K562 (cell line): ENCODE results near the gene CMTM1. TPM values are rescaled to one million over a fixed set of nuclear protein-coding genes. Genes with fewer than 3 reads are reported as not detected.

Experiments
- ATAC-seq: fragments of 200-7000 bp; cut with Tn5 transposase; 3 replicates; pipeline ENCODE4 v1.9.1; 2020; ENCODE audit warnings: moderate library complexity
- BruUV-seq: library from RNA; stranded (reverse); fragments of 400-500 nt; replicated peaks from 2 replicates; lab custom pipeline; 2021; lab: Mats Ljungman, UMichigan
- CTCF ChIA-PET: fragments of 300-600 bp; formaldehyde crosslinking; extraction: SDS; loops from one replicate; lab custom pipeline; 2021; ENCODE audit warnings: low intra/inter-chr PET ratio; lab: Yijun Ruan, JAX
- POLR2A ChIA-PET: fragments of 300-600, 350-650 bp; sonication (Branson Sonifier 250); formaldehyde crosslinking; extraction: SDS; loops from one replicate; lab custom pipeline; 2021; ENCODE audit warnings: antibody characterized with exemption, inconsistent platforms; lab: Yijun Ruan, JAX
- DNase-seq, 4 experiments: peaks; one replicate each; pipeline versions ENCODE4 v3.0.0 to v3.0.0-alpha.2; 2011 to 2018; ENCODE audit warnings: low spot score in 3 of 4, mixed read lengths in 3 of 4; ENCODE audit errors: extremely low read depth in 1 of 4
- FAIRE-seq: peaks from 2 replicates; lab custom pipeline; 2011; peaks lifted over from hg19 to GRCh38; lab: Jason Lieb, UNC
- H2AFZ ChIP-seq: 2 replicates; pipeline ENCODE4 v1.6.0; 2011; ENCODE audit warnings: low read depth, low read length, control low read depth, inconsistent platforms
- H3K27ac ChIP-seq: fragments of 200-600 bp; 3 replicates; pipeline ENCODE4 v1.8.0; 2011; ENCODE audit warnings: low read depth, mild to moderate bottlenecking, control low read depth, inconsistent platforms, low read length, moderate library complexity, mixed read lengths; ENCODE audit errors: extremely low read depth
- H3K27me3 ChIP-seq, 2 experiments: fragments of 300-600 bp in 1 of 2; 2 replicates in 1 of 2; 3 replicates in 1 of 2; pipeline versions ENCODE4 v1.6.0 to v1.8.0; 2011; ENCODE audit warnings: inconsistent platforms in 2 of 2, low read length in 2 of 2, mild to moderate bottlenecking in 1 of 2, mixed read lengths in 1 of 2, moderate library complexity in 1 of 2; ENCODE audit not compliant: control insufficient read depth in 2 of 2, insufficient read depth in 2 of 2
- H3K36me3 ChIP-seq: fragments of 300-600 bp; 3 replicates; pipeline ENCODE4 v1.8.0; 2011; ENCODE audit warnings: mild to moderate bottlenecking, low read length, inconsistent platforms; ENCODE audit not compliant: control insufficient read depth, insufficient read depth
- H3K4me1 ChIP-seq, 2 experiments: fragments of 200-600 bp in 1 of 2; replicated peaks in 1 of 2; 2 replicates in 1 of 2; 3 replicates in 1 of 2; pipeline versions ENCODE4 v1.5.1 to v1.8.0; 2011; ENCODE audit warnings: inconsistent platforms in 2 of 2, low read length in 2 of 2, mild to moderate bottlenecking in 1 of 2, mixed read lengths in 1 of 2, moderate library complexity in 1 of 2; ENCODE audit not compliant: control insufficient read depth in 2 of 2, insufficient read depth in 2 of 2
- H3K4me2 ChIP-seq: 2 replicates; pipeline ENCODE4 v1.6.1; 2011; ENCODE audit warnings: low read length, control low read depth, inconsistent platforms, mixed read lengths; ENCODE audit not compliant: insufficient read depth
- H3K4me3 ChIP-seq: fragments of 200-600 bp; sonication (generic), shearing (Covaris generic); 2 replicates; pipeline ENCODE4 v1.5.1; 2016; ENCODE audit warnings: control low read depth, inconsistent platforms
- H3K79me2 ChIP-seq: fragments of 200-600 bp; 3 replicates; pipeline ENCODE4 v1.8.0; 2011; ENCODE audit warnings: low read length, inconsistent platforms; ENCODE audit not compliant: control insufficient read depth, insufficient read depth
- H3K9ac ChIP-seq, 2 experiments: 2 replicates each; pipeline versions ENCODE4 v1.6.0 to v1.6.1; 2011; ENCODE audit warnings: low read depth in 2 of 2, low read length in 2 of 2, control low read depth in 1 of 2, inconsistent platforms in 1 of 2, mild to moderate bottlenecking in 1 of 2, mixed read lengths in 1 of 2; ENCODE audit not compliant: insufficient read depth in 1 of 2
- H3K9me1 ChIP-seq: one replicate; pipeline ENCODE4 v1.6.0; 2011; ENCODE audit warnings: inconsistent platforms, mild to moderate bottlenecking, low read length, moderate library complexity; ENCODE audit not compliant: control insufficient read depth, insufficient read depth
- H3K9me3 ChIP-seq: replicated peaks from 2 replicates; pipeline ENCODE4 v1.5.1; 2011; ENCODE audit warnings: low read depth, low read length, inconsistent platforms; ENCODE audit not compliant: control insufficient read depth, insufficient read depth
- H4K20me1 ChIP-seq: replicated peaks from 2 replicates; pipeline ENCODE4 v1.6.1; 2011; ENCODE audit warnings: low read length, inconsistent platforms, mixed read lengths; ENCODE audit not compliant: control insufficient read depth, insufficient read depth
- CBX2 ChIP-seq: fragments of 200-600 bp; sonication (generic); IDR thresholded peaks from one replicate; pipeline ENCODE4 v1.6.1; 2012; ENCODE audit warnings: mild to moderate bottlenecking, low read length, inconsistent platforms; ENCODE audit not compliant: insufficient read depth, poor library complexity, severe bottlenecking
- CEBPB ChIP-seq: fragments of 450-650 bp; IDR thresholded peaks from 2 replicates; pipeline ENCODE4 v1.6.1; 2016; ENCODE audit warnings: missing genetic modification characterization, missing compliant biosample characterization
- GABPA ChIP-seq: fragments of 200-800 bp; sonication (Bioruptor generic); conservative IDR thresholded peaks from 2 replicates; pipeline ENCODE4 v1.6.1; 2016; ENCODE audit warnings: low read depth, missing genetic modification characterization, missing compliant biosample characterization
- HNRNPLL ChIP-seq: fragments of 200-400 bp; formaldehyde crosslinking; IDR thresholded peaks from 2 replicates; pipeline ENCODE4 v1.6.1; 2017; ENCODE audit warnings: low read length, low read depth, mild to moderate bottlenecking; ENCODE audit not compliant: poor library complexity, severe bottlenecking
- MAZ ChIP-seq, 2 experiments: fragments of 450-650 bp in 1 of 2; sonication (generic) in 1 of 2; formaldehyde crosslinking; IDR thresholded peaks in 1 of 2; conservative IDR thresholded peaks in 1 of 2; 2 replicates each; pipeline versions ENCODE4 v1.4.0 to v1.5.0; 2020; ENCODE audit warnings: mild to moderate bottlenecking in 1 of 2, missing genetic modification reagents in 1 of 2
- MYNN ChIP-seq, 2 experiments: sonication (generic); formaldehyde crosslinking in 1 of 2; IDR thresholded peaks; 2 replicates each; pipeline versions ENCODE4 v1.5.0 to v1.6.1; 2016 to 2020; ENCODE audit warnings: antibody characterized with exemption in 1 of 2, missing genetic modification reagents in 1 of 2
- SIN3A ChIP-seq, 2 experiments: fragments of 150-350 bp in 1 of 2; IDR thresholded peaks; 2 replicates each; pipeline ENCODE4 v1.6.1; 2011 to 2016; ENCODE audit warnings: borderline replicate concordance in 2 of 2, low read depth in 2 of 2, low read length in 2 of 2, mild to moderate bottlenecking in 2 of 2, moderate library complexity in 2 of 2; ENCODE audit not compliant: control insufficient read depth in 1 of 2
- SREBF1 ChIP-seq: fragments of 150-350 bp; IDR thresholded peaks from 2 replicates; pipeline ENCODE4 v1.6.1; 2014; ENCODE audit warnings: antibody characterized with exemption, low read depth, low read length, borderline replicate concordance
- SUPT5H ChIP-seq: fragments of 450-650 bp; IDR thresholded peaks from 2 replicates; pipeline ENCODE4 v1.6.1; 2016
- TCF3 ChIP-seq: sonication (generic); formaldehyde crosslinking; IDR thresholded peaks from 2 replicates; pipeline ENCODE4 v1.4.0; 2020; ENCODE audit warnings: mild to moderate bottlenecking, missing genetic modification reagents
- TOE1 ChIP-seq, 2 experiments: fragments of 450-650 bp in 1 of 2; sonication (generic) in 1 of 2; formaldehyde crosslinking in 1 of 2; IDR thresholded peaks; 2 replicates each; pipeline versions ENCODE4 v1.7.1 to v1.8.0; 2016 to 2022; ENCODE audit warnings: borderline replicate concordance in 2 of 2, mild to moderate bottlenecking in 2 of 2, antibody characterized with exemption in 1 of 2, inconsistent platforms in 1 of 2, low read depth in 1 of 2, missing genetic modification reagents in 1 of 2, moderate library complexity in 1 of 2
- YY1 ChIP-seq, 3 experiments: IDR thresholded peaks; 2 replicates each; pipeline ENCODE4 v1.6.1; 2011; ENCODE audit warnings: low read length in 2 of 3, mild to moderate bottlenecking in 2 of 3, moderate library complexity in 2 of 3, borderline replicate concordance in 1 of 3, control low read depth in 1 of 3, low read depth in 1 of 3; ENCODE audit not compliant: insufficient read depth in 3 of 3, insufficient replicate concordance in 2 of 3, control insufficient read depth in 1 of 3, insufficient read length in 1 of 3; ENCODE audit errors: extremely low read depth in 1 of 3
- ZNF644 ChIP-seq: fragments of 200-800 bp; sonication (Bioruptor generic); IDR thresholded peaks from 2 replicates; pipeline ENCODE4 v1.6.1; 2016; ENCODE audit warnings: low read depth, missing genetic modification characterization, missing compliant biosample characterization
- ZNF766 ChIP-seq: fragments of 200-800 bp; sonication (Bioruptor generic); conservative IDR thresholded peaks from 2 replicates; pipeline ENCODE4 v1.6.1; 2016; ENCODE audit warnings: missing genetic modification characterization, missing compliant biosample characterization
- WGBS: fragments of 100-300 bp; shearing (Covaris generic); methylation state at CpG from one replicate; pipeline ENCODE4 v1.1.6; 2016; ENCODE audit warnings: low coverage, mixed read lengths; ENCODE audit not compliant: insufficient coverage; ENCODE audit errors: missing lambda C conversion rate; 5-methylcytosine and 5-hydroxymethylcytosine counted together
- in situ Hi-C: fragments of 300-500 bp; cut with MboI; formaldehyde crosslinking; loops from 4 replicates; pipeline ENCODE4 v1.15.0; 2018; ENCODE audit warnings: inconsistent platforms, mixed read lengths
- intact Hi-C: fragments of 100-400 bp; cut with micrococcal nuclease; formaldehyde crosslinking; loops from 2 replicates; pipeline ENCODE4 v1.14.2; 2022
- polyA plus RNA-seq, 8 experiments: library from polyadenylated mRNA; depleted of rRNA in 4 of 8; stranded (reverse) in 5 of 8; unstranded in 3 of 8; fragments of >200 nt; fragmentation: Nextera tagmentation in 2 of 8; fragmentation: Illumina TruSeq in 1 of 8; extraction: Ambion mirVana in 2 of 8; extraction: Trizol in 1 of 8; gene quantifications; 2 replicates each; pipeline versions ENCODE4 v1.2.1 to v1.2.3, GENCODE V29; 2011 to 2014; ENCODE audit warnings: inconsistent platforms in 1 of 8, missing spikeins in 1 of 8
- total RNA-seq, 7 experiments: library from RNA; depleted of rRNA in 6 of 7; stranded (reverse); fragments of >200 nt in 6 of 7; fragmentation: Illumina TruSeq in 2 of 7; extraction: Trizol in 2 of 7; gene quantifications; 2 replicates each; pipeline versions ENCODE4 v1.2.1 to v1.2.3, GENCODE V29; 2011 to 2021; ENCODE audit warnings: low replicate concordance in 1 of 7
- TF ChIP-seq, protein P1 (sequence below): fragments of 450-650 bp; IDR thresholded peaks from 2 replicates; pipeline ENCODE4 v1.6.1; 2018; ENCODE audit warnings: mild to moderate bottlenecking, low read depth; ENCODE audit not compliant: partially characterized antibody

Gene CMTM1
- total and polyA plus RNA-seq, 9 of the 15 experiments (the other 6 are each of a cell fraction or from before 2014, with no cell fraction given), result 0.25 to 2.6 (median 1.1) TPM; not detected in 2

DNA sequence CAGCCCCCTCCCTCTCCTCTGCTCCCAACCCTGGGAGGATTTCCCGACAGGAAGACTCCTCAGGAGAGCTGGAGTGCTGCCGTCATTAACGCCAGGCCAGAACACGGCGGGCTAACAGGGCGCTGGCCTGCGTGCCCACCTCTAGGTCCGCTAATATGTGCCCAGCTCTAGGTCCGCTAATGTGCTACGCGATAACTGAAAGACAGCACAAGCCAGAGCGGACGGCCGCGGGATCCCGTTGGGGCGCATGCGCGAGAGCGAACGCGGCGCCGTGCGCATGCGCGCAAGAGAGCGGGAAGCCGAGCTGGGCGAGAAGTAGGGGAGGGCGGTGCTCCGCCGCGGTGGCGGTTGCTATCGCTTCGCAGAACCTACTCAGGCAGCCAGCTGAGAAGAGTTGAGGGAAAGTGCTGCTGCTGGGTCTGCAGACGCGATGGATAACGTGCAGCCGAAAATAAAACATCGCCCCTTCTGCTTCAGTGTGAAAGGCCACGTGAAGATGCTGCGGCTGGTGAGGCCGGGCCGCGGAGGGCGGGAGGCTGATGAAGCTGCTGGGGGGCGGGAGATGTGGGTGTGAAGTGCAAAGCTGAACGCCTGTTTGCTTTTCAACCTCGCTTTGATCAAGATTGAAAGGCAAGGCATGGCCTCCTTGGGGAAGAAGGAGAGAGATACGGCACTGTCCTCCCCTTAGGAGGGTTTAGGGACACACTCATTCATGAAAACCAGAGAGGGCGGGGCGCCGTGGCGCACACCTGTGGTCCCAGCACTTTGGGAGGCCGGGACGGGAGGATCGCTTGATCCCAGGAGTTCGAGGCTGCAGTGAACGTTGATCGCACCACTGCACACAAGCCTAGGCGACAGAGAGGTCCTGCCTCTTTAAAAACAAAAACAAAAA is 13.7 kb upstream of the CMTM1 start, which contains the start of gene CKLF (continued):
- peak; percentile 77 for TF ChIP-seq TOE1 (IDR thresholded peaks at IDR 0.05; ENCODE audit: borderline replicate concordance)
- 0 out of 2 replicates have a peak, but pooled peaks have one; percentile 81 for TF ChIP-seq TOE1 (CRISPR knock-in tag; IDR thresholded peaks at IDR 0.05; ENCODE audit: borderline replicate concordance, low read depth)
- TF ChIP-seq, protein P1, sequence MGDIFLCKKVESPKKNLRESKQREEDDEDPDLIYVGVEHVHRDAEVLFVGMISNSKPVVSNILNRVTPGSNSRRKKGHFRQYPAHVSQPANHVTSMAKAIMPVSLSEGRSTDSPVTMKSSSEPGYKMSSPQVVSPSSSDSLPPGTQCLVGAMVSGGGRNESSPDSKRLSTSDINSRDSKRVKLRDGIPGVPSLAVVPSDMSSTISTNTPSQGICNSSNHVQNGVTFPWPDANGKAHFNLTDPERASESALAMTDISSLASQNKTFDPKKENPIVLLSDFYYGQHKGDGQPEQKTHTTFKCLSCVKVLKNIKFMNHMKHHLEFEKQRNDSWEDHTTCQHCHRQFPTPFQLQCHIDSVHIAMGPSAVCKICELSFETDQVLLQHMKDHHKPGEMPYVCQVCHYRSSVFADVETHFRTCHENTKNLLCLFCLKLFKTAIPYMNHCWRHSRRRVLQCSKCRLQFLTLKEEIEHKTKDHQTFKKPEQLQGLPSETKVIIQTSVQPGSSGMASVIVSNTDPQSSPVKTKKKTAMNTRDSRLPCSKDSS, result no peak
- TF ChIP-seq TCF3 (CRISPR knock-in tag), result peak; percentile 40; the same call in 1 of the 2 replicates

DNA sequence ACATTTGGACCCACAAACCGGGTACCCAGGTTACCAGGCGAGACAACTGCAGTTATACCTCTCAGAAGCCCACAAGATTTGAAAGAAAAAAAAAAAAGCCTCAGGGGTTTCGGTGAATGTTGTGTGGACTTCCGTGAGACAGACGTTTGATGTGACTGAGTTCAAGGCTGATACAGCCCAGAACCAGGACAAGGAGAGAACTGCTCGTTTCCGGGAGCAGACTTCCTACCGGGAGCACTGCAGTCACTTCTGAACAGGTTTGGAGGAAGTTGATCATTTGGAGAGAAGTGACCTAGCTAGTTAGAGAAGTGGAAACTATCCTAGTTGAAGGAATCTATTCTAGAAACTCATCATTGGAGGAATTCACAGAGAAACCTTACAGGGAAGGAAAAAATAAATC is 13.0 kb upstream of the CMTM1 start:
- Histone ChIP-seq H3K4me1 (peaks cover 37 to 43% of the 10 kb centered on the region in 2 experiments), H4K20me1 (no peaks in the 10 kb centered on the region), H3K4me2 (peak overlapping the region; percentile 93), H3K9me3 (no peaks in the 10 kb centered on the region), H3K79me2 (peaks cover 37% of the 10 kb centered on the region), H3K9me1 (peaks cover 3% of the 10 kb centered on the region), H3K27me3 (no peaks in the 10 kb centered on the region), H3K9ac (peak overlapping the region; percentile 86 to 94; a peak in 3 of 4 replicates), H3K27ac (peak overlapping the region; percentile 97), H3K36me3 (peaks cover 24% of the 10 kb centered on the region; the same call in 2 of the 3 replicates), H2AFZ (peak overlapping the region; percentile 96), H3K4me3 (peak overlapping the region; percentile 48)
- in situ Hi-C loops, result no loop called here
- intact Hi-C loops, result no loop called here
- no TSS peak for BruUV-seq
- 2% methylated on average over 8 of the region's 8 CpGs for whole genome bisulfite sequencing
- ChIA-PET CTCF (no interaction called here), POLR2A (interaction anchor here (1.0 to 2.5 kb wide), 2 partner anchors 10 to 76 kb away, joined by 5 to 16 read pairs; no protein-coding TSS in a partner anchor)
- DNase-seq, result peak in 1 of 4 experiments; percentile 41
- peak; percentile 44 for FAIRE-seq
- no peak for ATAC-seq
- TF ChIP-seq SIN3A (IDR thresholded peaks at IDR 0.05; ENCODE audit: borderline replicate concordance in 2 of 2, control insufficient read depth in 1 of 2, low read depth in 2 of 2, low read length in 2 of 2), result 0 out of 4 replicates have a peak, but pooled peaks of 1 of the 2 experiments have one; percentile 14
- no peak for TF ChIP-seq MYNN (IDR thresholded peaks at IDR 0.05)
- TF ChIP-seq MYNN (CRISPR knock-in tag; IDR thresholded peaks at IDR 0.05), result no peak
- no peak for TF ChIP-seq SUPT5H
- no peak for TF ChIP-seq MAZ (CRISPR knock-in tag; conservative IDR thresholded peaks at IDR 0.05 in 1 of 2, IDR thresholded peaks at IDR 0.05 in 1 of 2)
- TF ChIP-seq GABPA (tag), result peak; percentile 49; the same call in 1 of the 2 replicates
- TF ChIP-seq ZNF644 (tag), result 0 out of 2 replicates have a peak, but pooled peaks have one; percentile 24
- no peak for TF ChIP-seq HNRNPLL
- no peak for TF ChIP-seq CBX2
- no peak for TF ChIP-seq SREBF1
- no peak for TF ChIP-seq CEBPB
- 0 out of 2 replicates have a peak, but pooled peaks have one; percentile 21 for TF ChIP-seq ZNF766 (CRISPR knock-in tag)
- TF ChIP-seq YY1 (IDR thresholded peaks at IDR 0.05; ENCODE audit: borderline replicate concordance in 1 of 3, control insufficient read depth in 1 of 3, extremely low read depth in 1 of 3, insufficient read depth in 3 of 3, insufficient read length in 1 of 3, insufficient replicate concordance in 2 of 3, low read depth in 1 of 3, low read length in 2 of 3), result no peak
